SK-N-SH treated with all-trans-retinoic acid at 6 μM for 48 hours (cell line): ENCODE results near the gene TPP2.

ENCODE experiments used
- ARNTL ChIP-seq: fragments of 450-650 bp; formaldehyde crosslinking; IDR thresholded peaks from 2 replicates; pipeline ENCODE4 v1.5.0; 2020; ENCODE audit warnings: low read depth, mild to moderate bottlenecking, moderate library complexity, borderline replicate concordance
- BACH2 ChIP-seq: fragments of 250-450 bp; sonication (Bioruptor Pico); IDR thresholded peaks from 2 replicates; pipeline ENCODE4 v1.9.0; 2021; ENCODE audit warnings: mild to moderate bottlenecking, borderline replicate concordance
- GLIS3 ChIP-seq: fragments of 250-450 bp; sonication (Bioruptor Pico); IDR thresholded peaks from 2 replicates; pipeline ENCODE4 v1.5.0; 2020; ENCODE audit warnings: mild to moderate bottlenecking, moderate library complexity
- OSR1 ChIP-seq: fragments of 250-450 bp; sonication (Bioruptor Pico); IDR thresholded peaks from 2 replicates; pipeline ENCODE4 v1.8.0; 2022; ENCODE audit warnings: moderate library complexity, mild to moderate bottlenecking, inconsistent platforms
- SNAI2 ChIP-seq: fragments of 250-450 bp; sonication (Bioruptor Pico); IDR thresholded peaks from 2 replicates; pipeline ENCODE4 v1.5.0; 2020; ENCODE audit warnings: mild to moderate bottlenecking, moderate library complexity
- ZC3H10 ChIP-seq: fragments of 250-450 bp; sonication (Bioruptor Pico); IDR thresholded peaks from 2 replicates; pipeline ENCODE4 v1.5.1; 2021; ENCODE audit warnings: mild to moderate bottlenecking, moderate library complexity
- ZFP3 ChIP-seq: fragments of 250-450 bp; sonication (Bioruptor Pico); IDR thresholded peaks from 2 replicates; pipeline ENCODE4 v1.5.0; 2020; ENCODE audit warnings: mild to moderate bottlenecking, moderate library complexity
- ZFP30 ChIP-seq: fragments of 450-650 bp; formaldehyde crosslinking; IDR thresholded peaks from 2 replicates; pipeline ENCODE4 v1.5.0; 2022; ENCODE audit warnings: mild to moderate bottlenecking, moderate library complexity
- ZNF70 ChIP-seq: fragments of 450-650 bp; formaldehyde crosslinking; IDR thresholded peaks from 2 replicates; pipeline ENCODE4 v1.5.0; 2020; ENCODE audit warnings: mild to moderate bottlenecking, moderate library complexity
- TF ChIP-seq, protein P1 (sequence below): fragments of 250-450 bp; sonication (Bioruptor Pico); IDR thresholded peaks from 2 replicates; pipeline ENCODE4 v1.5.1; 2021; ENCODE audit warnings: mild to moderate bottlenecking, moderate library complexity
- TF ChIP-seq, protein P2 (sequence below): fragments of 250-450 bp; sonication (Bioruptor Pico); IDR thresholded peaks from 2 replicates; pipeline ENCODE4 v1.8.0; 2021; ENCODE audit warnings: low read depth, mild to moderate bottlenecking, moderate library complexity, borderline replicate concordance
- TF ChIP-seq, protein P3 (sequence below): fragments of 250-450 bp; sonication (Bioruptor Pico); IDR thresholded peaks from 2 replicates; pipeline ENCODE4 v1.8.0; 2020; ENCODE audit warnings: mild to moderate bottlenecking, moderate library complexity, borderline replicate concordance
- TF ChIP-seq, protein P4 (sequence below): fragments of 250-450 bp; sonication (Bioruptor Pico); IDR thresholded peaks from 2 replicates; pipeline ENCODE4 v1.5.0; 2020; ENCODE audit warnings: mild to moderate bottlenecking, moderate library complexity

DNA sequence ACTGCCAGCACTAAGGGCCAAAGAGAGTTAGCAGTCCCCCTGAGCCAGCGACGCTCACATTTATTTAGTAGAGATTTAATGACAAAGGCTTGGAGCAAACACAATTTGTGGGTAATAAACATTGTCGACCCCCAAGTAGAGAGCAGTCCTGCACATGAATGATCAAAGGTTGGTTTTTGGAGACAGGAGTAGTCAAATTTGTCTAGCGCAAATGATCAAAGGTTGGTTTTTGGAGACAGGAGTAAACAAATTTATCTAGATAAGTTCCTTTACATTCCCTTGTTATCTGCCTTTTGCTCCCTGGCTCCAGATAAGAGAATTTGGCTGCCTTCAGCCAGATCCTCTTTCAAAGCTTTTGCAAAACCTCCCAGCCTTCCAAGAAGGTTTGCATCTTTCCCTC is 71.1 kb downstream of the TPP2 start:
- no peak for TF ChIP-seq GLIS3
- TF ChIP-seq, protein P1, sequence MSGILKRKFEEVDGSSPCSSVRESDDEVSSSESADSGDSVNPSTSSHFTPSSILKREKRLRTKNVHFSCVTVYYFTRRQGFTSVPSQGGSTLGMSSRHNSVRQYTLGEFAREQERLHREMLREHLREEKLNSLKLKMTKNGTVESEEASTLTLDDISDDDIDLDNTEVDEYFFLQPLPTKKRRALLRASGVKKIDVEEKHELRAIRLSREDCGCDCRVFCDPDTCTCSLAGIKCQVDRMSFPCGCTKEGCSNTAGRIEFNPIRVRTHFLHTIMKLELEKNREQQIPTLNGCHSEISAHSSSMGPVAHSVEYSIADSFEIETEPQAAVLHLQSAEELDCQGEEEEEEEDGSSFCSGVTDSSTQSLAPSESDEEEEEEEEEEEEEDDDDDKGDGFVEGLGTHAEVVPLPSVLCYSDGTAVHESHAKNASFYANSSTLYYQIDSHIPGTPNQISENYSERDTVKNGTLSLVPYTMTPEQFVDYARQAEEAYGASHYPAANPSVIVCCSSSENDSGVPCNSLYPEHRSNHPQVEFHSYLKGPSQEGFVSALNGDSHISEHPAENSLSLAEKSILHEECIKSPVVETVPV (CRISPR knock-in tag) = no peak
- TF ChIP-seq, protein P2, sequence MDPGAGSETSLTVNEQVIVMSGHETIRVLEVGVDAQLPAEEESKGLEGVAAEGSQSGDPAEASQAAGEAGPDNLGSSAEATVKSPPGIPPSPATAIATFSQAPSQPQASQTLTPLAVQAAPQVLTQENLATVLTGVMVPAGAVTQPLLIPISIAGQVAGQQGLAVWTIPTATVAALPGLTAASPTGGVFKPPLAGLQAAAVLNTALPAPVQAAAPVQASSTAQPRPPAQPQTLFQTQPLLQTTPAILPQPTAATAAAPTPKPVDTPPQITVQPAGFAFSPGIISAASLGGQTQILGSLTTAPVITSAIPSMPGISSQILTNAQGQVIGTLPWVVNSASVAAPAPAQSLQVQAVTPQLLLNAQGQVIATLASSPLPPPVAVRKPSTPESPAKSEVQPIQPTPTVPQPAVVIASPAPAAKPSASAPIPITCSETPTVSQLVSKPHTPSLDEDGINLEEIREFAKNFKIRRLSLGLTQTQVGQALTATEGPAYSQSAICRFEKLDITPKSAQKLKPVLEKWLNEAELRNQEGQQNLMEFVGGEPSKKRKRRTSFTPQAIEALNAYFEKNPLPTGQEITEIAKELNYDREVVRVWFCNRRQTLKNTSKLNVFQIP (CRISPR knock-in tag) = no peak
- no peak for TF ChIP-seq ZFP30 (CRISPR knock-in tag)
- no peak for TF ChIP-seq BACH2 (CRISPR knock-in tag)
- TF ChIP-seq, protein P3, sequence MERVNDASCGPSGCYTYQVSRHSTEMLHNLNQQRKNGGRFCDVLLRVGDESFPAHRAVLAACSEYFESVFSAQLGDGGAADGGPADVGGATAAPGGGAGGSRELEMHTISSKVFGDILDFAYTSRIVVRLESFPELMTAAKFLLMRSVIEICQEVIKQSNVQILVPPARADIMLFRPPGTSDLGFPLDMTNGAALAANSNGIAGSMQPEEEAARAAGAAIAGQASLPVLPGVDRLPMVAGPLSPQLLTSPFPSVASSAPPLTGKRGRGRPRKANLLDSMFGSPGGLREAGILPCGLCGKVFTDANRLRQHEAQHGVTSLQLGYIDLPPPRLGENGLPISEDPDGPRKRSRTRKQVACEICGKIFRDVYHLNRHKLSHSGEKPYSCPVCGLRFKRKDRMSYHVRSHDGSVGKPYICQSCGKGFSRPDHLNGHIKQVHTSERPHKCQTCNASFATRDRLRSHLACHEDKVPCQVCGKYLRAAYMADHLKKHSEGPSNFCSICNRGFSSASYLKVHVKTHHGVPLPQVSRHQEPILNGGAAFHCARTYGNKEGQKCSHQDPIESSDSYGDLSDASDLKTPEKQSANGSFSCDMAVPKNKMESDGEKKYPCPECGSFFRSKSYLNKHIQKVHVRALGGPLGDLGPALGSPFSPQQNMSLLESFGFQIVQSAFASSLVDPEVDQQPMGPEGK = no peak
- TF ChIP-seq SNAI2 = no peak
- TF ChIP-seq, protein P4, sequence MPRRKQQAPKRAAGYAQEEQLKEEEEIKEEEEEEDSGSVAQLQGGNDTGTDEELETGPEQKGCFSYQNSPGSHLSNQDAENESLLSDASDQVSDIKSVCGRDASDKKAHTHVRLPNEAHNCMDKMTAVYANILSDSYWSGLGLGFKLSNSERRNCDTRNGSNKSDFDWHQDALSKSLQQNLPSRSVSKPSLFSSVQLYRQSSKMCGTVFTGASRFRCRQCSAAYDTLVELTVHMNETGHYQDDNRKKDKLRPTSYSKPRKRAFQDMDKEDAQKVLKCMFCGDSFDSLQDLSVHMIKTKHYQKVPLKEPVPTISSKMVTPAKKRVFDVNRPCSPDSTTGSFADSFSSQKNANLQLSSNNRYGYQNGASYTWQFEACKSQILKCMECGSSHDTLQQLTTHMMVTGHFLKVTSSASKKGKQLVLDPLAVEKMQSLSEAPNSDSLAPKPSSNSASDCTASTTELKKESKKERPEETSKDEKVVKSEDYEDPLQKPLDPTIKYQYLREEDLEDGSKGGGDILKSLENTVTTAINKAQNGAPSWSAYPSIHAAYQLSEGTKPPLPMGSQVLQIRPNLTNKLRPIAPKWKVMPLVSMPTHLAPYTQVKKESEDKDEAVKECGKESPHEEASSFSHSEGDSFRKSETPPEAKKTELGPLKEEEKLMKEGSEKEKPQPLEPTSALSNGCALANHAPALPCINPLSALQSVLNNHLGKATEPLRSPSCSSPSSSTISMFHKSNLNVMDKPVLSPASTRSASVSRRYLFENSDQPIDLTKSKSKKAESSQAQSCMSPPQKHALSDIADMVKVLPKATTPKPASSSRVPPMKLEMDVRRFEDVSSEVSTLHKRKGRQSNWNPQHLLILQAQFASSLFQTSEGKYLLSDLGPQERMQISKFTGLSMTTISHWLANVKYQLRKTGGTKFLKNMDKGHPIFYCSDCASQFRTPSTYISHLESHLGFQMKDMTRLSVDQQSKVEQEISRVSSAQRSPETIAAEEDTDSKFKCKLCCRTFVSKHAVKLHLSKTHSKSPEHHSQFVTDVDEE (CRISPR knock-in tag) = no peak
- no peak for TF ChIP-seq ZNF70
- TF ChIP-seq ARNTL (CRISPR knock-in tag) = no peak
- no peak for TF ChIP-seq ZFP3 (CRISPR knock-in tag)
- no peak for TF ChIP-seq ZC3H10 (CRISPR knock-in tag)
- no peak for TF ChIP-seq OSR1 (CRISPR knock-in tag)
